ENCODE results near the gene NBDY.
"Not testable (repeated sequence)": the region's sequence is repeated elsewhere in the genome, so short reads cannot be mapped to it uniquely, and the experiment has no call there.

NBDY gene

GRCh38 chrX:56757327-56757726, 28.3 kb downstream of the NBDY start:
- TF ChIP-seq MYC (IDR thresholded peaks at IDR 0.05; ENCODE audit: low read depth, low read length): no peak
- TF ChIP-seq MAX (IDR thresholded peaks at IDR 0.05; ENCODE audit: low read depth, low read length): no peak
- no peak for TF ChIP-seq POLR2A (IDR thresholded peaks at IDR 0.05; ENCODE audit: extremely low read depth, insufficient read length)
- no peak for TF ChIP-seq CTCF (IDR thresholded peaks at IDR 0.05; ENCODE audit: low read depth, low read length)
- H3K4me3 ChIP-seq (ENCODE audit: low read depth, low read length): no peak overlapping the region
- DNase-seq (ENCODE audit: low read depth): no peak

- DNase-seq (ENCODE audit: low read depth): no peak
Measured at GRCh38 chrX:56758456-56758855, 29.4 kb downstream of the NBDY start.

GRCh38 chrX:56759736-56760409, 30.8 kb downstream of the NBDY start:
- DNase-seq (ENCODE audit: low read depth): no peak
- no peak overlapping the region for H3K4me3 ChIP-seq (ENCODE audit: low read depth, low read length)
- TF ChIP-seq MAX (IDR thresholded peaks at IDR 0.05; ENCODE audit: low read depth, low read length): no peak
- no peak for TF ChIP-seq CTCF (IDR thresholded peaks at IDR 0.05; ENCODE audit: low read depth, low read length)
- no peak for TF ChIP-seq MYC (IDR thresholded peaks at IDR 0.05; ENCODE audit: low read depth, low read length)
- TF ChIP-seq POLR2A (IDR thresholded peaks at IDR 0.05; ENCODE audit: extremely low read depth, insufficient read length): no peak

More at GRCh38 chrX:56758456-56758855, 29.4 kb downstream of the NBDY start:
- TF ChIP-seq MYC (IDR thresholded peaks at IDR 0.05; ENCODE audit: low read depth, low read length) (no peak), MAX (IDR thresholded peaks at IDR 0.05; ENCODE audit: low read depth, low read length) (no peak), CTCF (IDR thresholded peaks at IDR 0.05; ENCODE audit: low read depth, low read length) (no peak), POLR2A (IDR thresholded peaks at IDR 0.05; ENCODE audit: extremely low read depth, insufficient read length) (no peak)
- no peak overlapping the region for H3K4me3 ChIP-seq (ENCODE audit: low read depth, low read length)

GRCh38 chrX:56760410-56761124, 31.5 kb downstream of the NBDY start:
- not testable (repeated sequence) for H3K4me3 ChIP-seq (ENCODE audit: low read depth, low read length); DNase-seq (ENCODE audit: low read depth)

GRCh38 chrX:56761167-56761566, 32.1 kb downstream of the NBDY start:
- no peak for TF ChIP-seq MAX (IDR thresholded peaks at IDR 0.05; ENCODE audit: low read depth, low read length)
- DNase-seq (ENCODE audit: low read depth): no peak
- no peak overlapping the region for H3K4me3 ChIP-seq (ENCODE audit: low read depth, low read length)

- H3K4me3 ChIP-seq (ENCODE audit: low read depth, low read length): no peak overlapping the region
- no peak for DNase-seq (ENCODE audit: low read depth)
- TF ChIP-seq CTCF (IDR thresholded peaks at IDR 0.05; ENCODE audit: low read depth, low read length) (no peak), MYC (IDR thresholded peaks at IDR 0.05; ENCODE audit: low read depth, low read length) (no peak), POLR2A (IDR thresholded peaks at IDR 0.05; ENCODE audit: extremely low read depth, insufficient read length) (no peak), MAX (IDR thresholded peaks at IDR 0.05; ENCODE audit: low read depth, low read length) (no peak)
Measured at GRCh38 chrX:56762220-56762619, 33.2 kb downstream of the NBDY start.

All from NB4 (cell line).